Left cardiac atrium (tissue), 4 donors: ENCODE results near the gene GBF1. TPM values are rescaled to one million over a fixed set of nuclear protein-coding genes. Genes with fewer than 3 reads are reported as not detected.
"Not testable (repeated sequence)": the region's sequence is repeated elsewhere in the genome, so short reads cannot be mapped to it uniquely, and the experiment has no call there.

Experiments
- ATAC-seq, 2 donors: fragments of 200-7000 bp; cut with Tn5 transposase; one replicate each; pipeline ENCODE4 v1.9.1; 2020; ENCODE audit warnings: mild to moderate bottlenecking in 2 of 2, moderate library complexity in 2 of 2
- DNase-seq: peaks from one replicate; pipeline ENCODE4 v3.0.0-alpha.2; 2020
- intact Hi-C, 2 donors: fragments of 100-400 bp; cut with DNase I; formaldehyde crosslinking; loops; one replicate each; pipeline versions ENCODE4 v1.14.1 to v1.15.1; 2022 to 2023
- total RNA-seq, 2 donors: library from RNA; stranded (reverse); fragmentation: NEBNext Ultra II Directional; extraction: Animal tissue kit (Norgen Biotek cat#: 25700); gene quantifications; one replicate each; pipeline ENCODE4 v1.2.1, GENCODE V29; 2021
- donor health status: DM: no; HTN: yes; CAD: no.
- donor health status: DM: no; HTN: yes; CAD: no; lungs with severe emphysema.
- donor health status: DM: yes; HTN: yes; CAD: no.
- donor health status: Dilated cardiomyopathy.

Gene GBF1
- total RNA-seq, 2 donors from 2014 or later: 27.6 to 32.4 TPM

DNA sequence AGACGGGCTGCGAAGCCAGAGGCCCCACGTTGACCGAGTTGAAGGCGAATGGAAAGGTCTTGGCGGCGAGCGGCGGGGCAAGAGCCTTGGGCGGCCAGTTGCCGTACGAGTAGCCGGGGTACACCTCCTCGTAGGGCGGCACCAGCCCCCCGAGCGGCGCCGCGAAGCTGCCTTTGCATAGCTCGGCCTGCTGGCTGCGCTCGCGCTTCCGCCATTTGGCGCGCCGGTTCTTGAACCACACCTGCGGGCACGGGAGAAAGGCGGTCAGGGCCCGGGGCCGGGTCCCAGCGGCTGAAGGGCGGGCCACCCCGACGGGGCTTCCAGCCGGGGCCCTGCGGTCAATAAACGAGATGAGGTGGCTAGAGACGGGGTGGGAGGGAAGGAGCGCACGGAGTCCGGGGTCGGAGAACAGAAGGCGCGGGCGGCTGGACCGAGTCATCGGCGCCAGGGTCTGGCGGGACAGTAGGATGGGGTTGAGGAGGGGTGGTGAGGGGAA is 14.4 kb upstream of the GBF1 start:
- ATAC-seq: peak in 1 of 2 donors; percentile 2
- DNase-seq: peak; percentile 34
- intact Hi-C loops: no loop called here

DNA sequence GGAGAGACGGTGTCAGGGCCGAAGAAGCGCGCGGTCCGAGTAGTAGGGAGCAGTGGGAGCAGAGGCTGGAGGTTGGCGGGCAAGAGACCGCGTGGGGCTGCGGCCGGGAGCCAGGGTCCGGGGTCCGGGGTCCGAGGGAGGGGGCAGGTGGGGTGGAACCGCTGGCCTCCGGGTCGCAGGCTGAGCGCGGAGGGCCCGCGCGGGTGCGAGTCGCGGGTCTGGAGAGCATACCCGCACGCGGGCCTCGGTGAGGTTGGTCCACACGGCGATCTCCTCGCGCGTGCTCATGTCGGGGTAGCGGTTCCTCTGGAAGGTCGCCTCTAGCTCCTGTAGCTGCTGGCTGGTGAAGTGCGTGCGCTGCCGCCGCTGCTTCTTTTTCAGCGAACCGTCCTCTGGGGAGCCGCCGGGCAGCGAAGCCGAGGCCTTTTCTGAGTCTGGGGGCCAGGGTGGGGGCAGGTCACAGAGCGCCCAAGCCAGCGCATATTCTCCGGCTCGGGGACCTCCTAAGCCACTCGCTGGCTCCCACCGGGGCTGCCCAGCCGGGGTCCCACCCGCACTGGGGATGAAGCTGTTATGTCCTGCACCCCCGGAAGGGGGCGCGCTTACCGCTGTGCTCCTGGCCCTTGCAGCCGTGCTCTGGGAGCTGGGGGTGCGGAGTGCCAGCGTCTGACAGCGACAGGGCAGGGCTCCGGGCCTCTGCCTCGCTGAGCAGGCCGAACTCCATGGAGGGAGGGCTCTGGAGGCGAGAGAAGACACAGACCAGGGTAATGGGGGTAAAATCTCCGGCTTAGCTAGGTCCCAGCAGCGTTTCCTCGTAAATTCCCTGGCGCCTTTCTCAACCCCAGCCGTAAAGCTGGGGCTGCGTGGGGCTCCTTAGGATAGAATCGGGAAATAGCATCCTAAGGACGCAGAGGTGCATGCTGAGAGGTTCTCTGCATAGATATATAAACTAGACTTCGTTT is 13.7 kb upstream of the GBF1 start:
- peak; percentile 4 to 24 for ATAC-seq
- intact Hi-C loops: no loop called here
- peak; percentile 44 for DNase-seq

DNA sequence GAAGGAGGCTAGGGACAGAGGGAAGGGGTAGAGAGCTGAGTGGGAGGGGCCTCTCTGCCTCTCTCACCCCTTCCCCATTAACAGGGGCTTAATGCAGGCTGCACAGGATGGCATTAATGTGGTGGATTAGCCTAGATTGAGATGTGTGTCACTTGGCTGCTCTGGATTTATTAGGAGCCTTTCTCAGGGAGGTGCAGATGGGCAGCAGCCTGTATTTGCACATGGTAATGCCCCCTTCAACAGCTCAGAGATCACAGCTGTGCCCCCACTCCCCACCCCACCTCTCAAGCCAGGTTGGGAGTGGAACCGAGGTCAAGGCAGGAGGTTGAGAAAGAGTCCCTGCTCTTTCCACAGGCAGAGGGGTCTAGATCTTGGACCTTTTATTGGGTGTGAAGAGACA is 11.3 kb upstream of the GBF1 start:
- ATAC-seq (no peak), DNase-seq (no peak)
- intact Hi-C loops: no loop called here

DNA sequence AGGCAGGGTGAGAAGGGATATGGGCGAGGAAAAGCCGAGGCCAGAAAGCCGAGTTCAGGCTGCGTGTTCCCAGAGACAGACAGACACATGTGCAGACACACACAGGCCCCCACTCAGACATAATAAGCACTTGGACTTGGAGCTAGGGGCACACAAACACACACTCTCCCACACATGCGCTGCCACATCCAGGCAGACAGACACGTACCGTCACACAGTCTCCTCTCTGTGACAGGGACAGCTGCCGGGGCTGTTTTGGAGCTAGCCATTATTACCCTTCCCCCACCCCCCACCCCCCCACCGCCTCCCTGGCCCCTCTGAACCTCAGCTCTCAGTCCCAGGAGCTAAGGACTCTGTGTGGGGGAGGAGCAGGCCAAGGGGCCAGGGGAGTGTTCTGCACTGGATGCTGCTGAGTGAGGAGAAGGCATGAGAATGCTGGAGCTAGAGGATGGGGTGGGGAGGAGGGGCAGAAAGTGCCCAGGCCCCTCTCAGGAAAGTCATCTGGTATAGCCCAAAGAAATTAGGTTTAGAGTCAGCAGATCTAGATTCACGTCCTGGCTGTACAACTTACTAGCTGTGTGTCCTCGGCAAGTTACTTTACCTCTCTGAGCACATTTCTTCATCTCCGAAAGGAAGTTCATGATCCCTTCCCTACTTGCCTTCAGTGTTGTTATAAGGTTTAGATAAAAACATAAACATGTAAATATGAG is 10.3 kb upstream of the GBF1 start:
- intact Hi-C loops: no loop called here
- DNase-seq (no peak), ATAC-seq (no peak)

DNA sequence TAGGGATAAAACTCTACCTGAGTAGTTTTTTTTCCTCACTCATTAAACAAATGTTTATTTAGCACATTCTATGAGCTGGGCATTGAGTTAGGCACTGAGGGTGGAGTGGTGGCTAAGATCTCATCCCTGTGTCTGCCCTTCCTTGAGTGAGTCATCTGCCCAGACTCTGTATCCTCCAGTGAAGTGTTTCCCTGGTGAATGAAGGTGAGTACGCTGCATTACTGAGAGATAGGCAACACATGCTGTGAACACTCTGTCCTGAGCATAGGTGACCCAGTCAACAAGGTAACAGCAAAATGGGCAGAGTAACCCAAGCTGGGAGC is 9.8 kb upstream of the GBF1 start:
- intact Hi-C loops: no loop called here
- no peak for DNase-seq
- peak in 1 of 2 donors; percentile 8 for ATAC-seq

DNA sequence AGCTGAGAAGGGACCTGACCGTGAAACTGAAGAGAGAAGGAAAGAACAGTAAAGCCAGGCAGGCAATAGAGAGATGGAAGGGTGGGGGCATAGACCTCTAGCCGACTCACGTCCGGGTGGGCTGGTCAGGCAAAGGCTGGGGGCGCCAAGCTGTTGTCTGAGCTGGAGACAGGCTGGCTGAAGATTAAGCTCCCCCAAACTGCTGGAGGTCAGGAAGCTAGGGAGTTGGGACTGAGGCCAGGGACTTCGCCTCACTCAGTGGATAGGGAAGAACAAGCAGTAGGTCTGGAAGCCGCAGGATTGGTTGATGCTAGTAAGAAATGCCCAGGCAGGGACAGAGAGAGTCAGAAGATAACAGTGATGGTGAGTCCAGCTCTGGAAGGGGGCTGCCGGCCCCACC is 9.3 kb upstream of the GBF1 start:
- intact Hi-C loops: no loop called here
- ATAC-seq: no peak
- no peak for DNase-seq

DNA sequence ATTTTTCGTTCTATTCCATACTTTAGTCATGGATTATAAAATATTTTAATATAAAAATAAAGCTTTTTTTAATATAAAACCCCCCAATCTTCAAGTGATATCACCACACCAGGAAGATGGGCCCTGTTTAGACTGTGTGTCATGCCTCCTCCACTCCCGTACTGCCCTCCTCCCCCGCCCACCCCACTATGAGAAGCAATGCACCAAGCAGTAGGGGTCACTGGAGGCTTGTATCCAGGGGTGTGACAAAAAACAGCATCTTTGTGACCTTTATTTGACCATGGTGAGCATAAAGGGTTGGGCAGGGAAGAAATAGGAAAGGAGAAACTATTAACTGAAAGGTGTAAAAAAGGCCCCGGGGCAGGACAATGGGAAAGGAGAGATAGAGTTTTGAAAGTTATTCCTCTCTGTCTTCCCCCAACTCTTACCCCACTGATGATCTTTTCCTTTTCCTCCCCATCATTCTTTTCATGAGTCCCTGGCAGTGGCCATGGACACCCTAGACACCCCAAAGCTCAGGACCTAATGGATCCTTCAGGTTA is 7.5 kb upstream of the GBF1 start:
- intact Hi-C loops: no loop called here
- ATAC-seq (no peak), DNase-seq (no peak)

DNA sequence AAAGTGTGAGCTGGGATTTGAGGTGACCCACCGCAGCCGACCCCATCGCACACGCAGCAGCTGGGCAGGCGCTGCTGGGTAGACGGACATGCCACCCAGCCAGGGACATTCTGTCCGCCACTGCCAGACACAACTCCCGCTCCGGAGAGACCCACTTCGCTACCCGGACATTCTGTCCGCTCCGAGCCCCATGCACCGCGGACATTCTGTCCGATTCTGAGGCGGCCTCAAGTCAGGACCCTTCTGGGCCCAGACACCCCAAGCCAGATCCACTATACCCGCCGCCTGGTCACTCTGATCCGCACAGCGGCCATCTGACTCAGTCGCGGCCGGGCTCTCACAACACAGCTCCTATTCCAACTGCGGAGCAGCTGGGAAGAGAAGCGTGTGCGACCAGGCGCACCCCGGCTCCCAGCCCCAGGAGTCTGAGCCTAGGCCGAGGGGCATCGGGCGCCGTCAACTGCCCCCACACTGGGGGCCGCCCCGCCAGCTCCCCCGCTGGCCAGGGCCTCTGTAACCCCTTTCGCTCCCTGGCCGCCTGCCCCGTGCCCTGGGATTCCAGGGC is 4.8 kb upstream of the GBF1 start:
- ATAC-seq (peak in 1 of 2 donors; percentile 0), DNase-seq (peak; percentile 45)
- intact Hi-C loops: loop anchor here in 1 of 2 donors (10.0 kb wide), 1 partner anchor 54 kb away; no protein-coding TSS in a partner anchor

DNA sequence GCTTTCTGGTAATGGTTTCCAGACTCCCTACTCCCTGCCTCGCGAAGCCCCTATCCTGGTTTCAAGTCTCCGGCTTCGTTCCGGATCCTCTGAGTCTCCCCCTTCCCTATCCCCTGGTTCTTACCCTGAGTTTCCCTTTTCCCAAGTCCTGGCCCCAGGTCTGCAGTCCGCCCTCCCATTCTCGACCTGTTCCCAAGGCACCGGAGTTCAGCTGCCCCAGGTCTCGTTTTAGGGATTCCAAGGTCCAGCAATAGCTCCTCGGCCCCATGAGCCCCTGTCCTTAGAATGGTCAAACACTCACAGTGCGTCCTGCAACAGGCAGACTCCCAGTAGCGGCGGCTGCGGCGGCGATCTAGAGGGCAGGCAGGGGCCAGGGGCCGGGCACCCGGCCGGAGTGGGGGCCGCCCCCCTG is 4.3 kb upstream of the GBF1 start:
- DNase-seq: no peak
- peak in 1 of 2 donors; percentile 19 for ATAC-seq
- intact Hi-C loops: loop anchor here in 1 of 2 donors (10.0 kb wide), 1 partner anchor 54 kb away; no protein-coding TSS in a partner anchor

DNA sequence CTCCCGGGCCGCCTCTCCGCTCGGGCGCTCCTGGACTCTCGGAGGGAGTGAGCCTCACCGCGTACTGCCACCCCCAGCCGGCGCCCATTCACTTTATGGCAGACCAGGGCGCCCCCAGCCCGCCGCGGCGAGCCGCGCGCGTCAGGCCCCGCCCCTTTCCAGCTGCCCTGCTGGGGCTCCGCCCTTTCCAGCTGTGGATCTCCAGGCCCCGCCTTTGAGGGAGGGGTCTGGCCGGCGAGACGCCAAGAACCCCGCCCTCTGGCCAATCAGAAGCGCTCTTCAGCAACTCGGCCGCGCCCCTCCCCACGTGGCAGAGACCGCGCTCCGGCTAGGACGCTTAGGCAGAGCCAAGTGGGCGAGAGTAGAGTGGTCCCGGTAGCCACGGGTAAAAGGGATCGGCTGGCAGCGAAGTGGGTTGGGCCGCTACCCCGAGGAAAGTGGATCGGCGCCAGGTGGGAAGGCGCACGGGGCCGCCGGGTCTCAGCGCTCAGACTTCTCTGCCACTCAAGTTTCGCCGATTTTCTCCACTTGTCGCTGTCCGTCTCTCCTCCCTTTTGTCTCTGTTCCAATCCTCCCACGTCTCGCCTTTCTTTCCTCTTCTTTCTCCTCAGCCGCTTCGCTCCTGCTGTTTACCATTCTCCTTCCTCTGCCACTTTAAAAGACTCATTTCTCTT is 3.8 kb upstream of the GBF1 start, which contains the start of gene PITX3:
PITX3 (minus strand) TSS at position 69 of the 674 bp plus-strand sequence. CDS start 9,432 bp downstream, outside the sequence.
- peak; percentile 94 for DNase-seq
- peak; percentile 77 to 85 for ATAC-seq
- intact Hi-C loops: loop anchor here in 1 of 2 donors (10.0 kb wide), 1 partner anchor 53 kb away; no protein-coding TSS in a partner anchor

DNA sequence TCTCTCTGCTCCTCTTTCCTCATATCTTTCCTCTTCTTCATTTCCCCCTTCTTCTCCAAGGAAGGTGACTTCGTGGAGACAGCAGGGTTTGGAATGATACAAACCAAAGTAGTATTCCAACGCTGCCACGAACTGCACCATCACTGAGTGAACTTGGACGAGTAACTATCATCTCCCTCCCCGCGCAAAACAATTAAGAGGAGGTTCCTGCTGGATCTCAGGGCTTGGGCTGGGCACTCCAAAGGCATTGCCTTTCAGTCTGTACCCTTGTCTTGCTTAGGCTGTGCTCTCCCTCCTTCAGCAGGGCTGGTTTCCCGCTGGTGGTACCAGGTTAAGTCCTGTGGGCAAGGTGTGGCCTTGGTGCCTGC is 3.2 kb upstream of the GBF1 start:
- ATAC-seq (no peak), DNase-seq (no peak)
- intact Hi-C loops: loop anchor here in 1 of 2 donors (10.0 kb wide), 1 partner anchor 53 kb away; no protein-coding TSS in a partner anchor

DNA sequence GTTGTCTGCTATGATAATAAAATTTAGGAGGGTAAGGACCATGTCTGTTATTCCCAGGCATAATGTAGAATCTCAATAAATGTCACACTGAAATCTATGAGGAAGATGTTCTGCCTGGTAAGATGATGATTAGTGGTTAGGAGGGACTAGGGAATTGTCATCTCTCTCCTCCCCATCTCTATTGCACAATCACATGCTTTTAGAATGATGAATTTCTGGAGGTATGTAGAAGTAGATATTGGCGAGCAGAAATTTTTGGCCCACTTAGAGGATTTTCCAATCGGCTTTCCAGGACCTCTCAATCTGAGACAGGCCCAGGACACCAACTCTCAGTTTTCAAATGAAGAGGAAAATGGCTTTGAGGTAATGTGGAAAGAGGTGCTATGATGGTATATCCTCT is 2.0 kb upstream of the GBF1 start:
- DNase-seq: no peak
- no peak for ATAC-seq
- intact Hi-C loops: loop anchor here in 1 of 2 donors (10.0 kb wide), 1 partner anchor 51 kb away; no protein-coding TSS in a partner anchor

DNA sequence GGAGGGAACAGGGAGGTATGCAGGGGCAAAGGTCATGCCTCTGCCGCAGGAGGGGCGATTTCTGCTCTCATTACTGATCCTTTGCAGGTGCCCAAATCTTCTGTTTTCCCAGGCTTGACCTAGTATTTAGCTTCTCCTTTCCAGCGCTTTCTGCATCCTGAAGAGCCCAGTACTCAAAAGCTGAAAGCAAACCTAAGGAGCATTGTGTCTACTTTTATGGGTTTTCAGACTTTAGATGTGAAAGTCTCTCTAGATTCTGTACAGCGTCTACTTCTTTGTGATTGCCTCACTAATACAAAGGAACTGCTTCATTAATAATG is 560 bp downstream of the GBF1 start:
- intact Hi-C loops: loop anchor here in 1 of 2 donors (10.0 kb wide), 1 partner anchor 49 kb away; no protein-coding TSS in a partner anchor
- DNase-seq (no peak), ATAC-seq (peak in 1 of 2 donors; percentile 0)

DNA sequence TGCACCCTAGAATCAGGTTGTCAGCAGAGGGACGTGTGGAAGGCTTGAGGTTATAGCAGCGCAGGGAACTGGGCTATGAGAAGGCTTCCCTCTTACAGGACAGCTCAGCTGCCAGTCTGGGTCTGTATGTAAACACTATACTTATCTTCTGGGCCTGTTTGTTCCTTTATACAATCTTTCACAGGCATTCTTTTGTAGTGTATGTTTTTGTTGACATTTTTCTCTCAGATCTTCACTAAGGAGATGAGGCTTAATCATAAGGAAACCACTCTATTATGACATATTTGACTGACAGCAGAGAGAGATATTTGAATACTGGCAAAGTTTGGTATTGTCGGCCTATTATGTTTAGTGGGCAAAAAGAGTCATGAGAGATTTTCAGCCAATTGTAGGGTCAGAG is 929 bp downstream of the GBF1 start:
- no peak for ATAC-seq
- intact Hi-C loops: loop anchor here in 1 of 2 donors (10.0 kb wide), 1 partner anchor 49 kb away; no protein-coding TSS in a partner anchor
- DNase-seq: no peak

DNA sequence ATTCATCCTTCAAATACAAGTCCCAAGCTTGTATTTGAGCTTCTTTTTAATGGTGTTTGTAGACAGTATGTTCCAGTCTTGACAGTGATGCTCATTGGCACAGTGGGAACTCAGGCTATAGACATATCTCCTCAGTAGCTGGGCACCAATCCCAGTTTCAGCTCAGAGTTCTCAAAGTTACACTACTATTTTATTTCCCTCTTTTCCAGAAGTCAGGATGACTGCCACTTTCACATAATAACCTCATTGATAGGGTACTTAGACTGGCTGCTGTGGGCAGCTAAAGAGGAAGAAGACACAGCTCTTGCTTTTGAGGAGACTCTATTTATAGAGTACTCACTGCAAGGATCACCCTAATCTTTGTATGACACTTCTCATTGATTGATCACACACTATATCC is 2.4 kb downstream of the GBF1 start:
- intact Hi-C loops: loop anchor here in 1 of 2 donors (10.0 kb wide), 1 partner anchor 47 kb away; no protein-coding TSS in a partner anchor
- ATAC-seq (no peak), DNase-seq (no peak)

DNA sequence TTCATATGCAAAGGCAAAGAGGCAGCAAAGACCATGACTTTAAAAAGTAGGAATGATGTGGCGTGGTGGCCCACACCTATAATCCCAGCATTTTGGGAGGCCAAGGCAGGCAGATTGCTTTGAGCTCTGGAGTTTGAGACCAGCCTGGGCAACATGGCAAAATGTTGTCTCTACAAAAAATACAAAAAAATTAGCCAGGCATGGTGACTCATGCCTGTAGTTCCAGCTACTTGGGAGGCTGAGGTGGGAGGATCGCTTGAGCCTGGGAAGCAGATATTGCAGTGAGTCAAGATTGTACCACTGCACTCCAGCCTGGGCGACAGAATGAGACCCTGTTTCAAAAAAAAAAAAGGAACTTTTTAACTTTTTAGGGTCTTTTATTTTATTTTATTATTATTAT is 7.2 kb downstream of the GBF1 start:
- intact Hi-C loops, DNase-seq, ATAC-seq: not testable (repeated sequence)

DNA sequence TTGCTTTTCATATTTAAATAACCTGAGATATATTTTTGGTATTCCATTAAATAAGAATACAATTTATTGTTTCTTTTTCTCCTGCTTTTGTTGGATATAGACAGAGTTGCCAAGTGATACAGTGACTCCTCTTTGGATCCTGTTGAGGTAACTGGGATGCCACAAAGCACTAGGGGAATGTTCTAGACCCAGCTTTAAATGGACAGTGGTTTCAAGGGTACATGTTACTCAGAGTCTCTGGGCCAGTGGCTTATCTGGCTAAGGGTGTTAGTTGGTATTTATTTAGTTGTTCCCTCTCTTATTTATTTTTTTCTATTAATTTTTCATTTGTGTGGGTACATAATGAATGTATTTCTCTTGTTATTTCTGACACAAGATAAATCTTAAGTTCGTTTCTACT is 9.1 kb downstream of the GBF1 start:
- DNase-seq (no peak), ATAC-seq (no peak)
- intact Hi-C loops: no loop called here

DNA sequence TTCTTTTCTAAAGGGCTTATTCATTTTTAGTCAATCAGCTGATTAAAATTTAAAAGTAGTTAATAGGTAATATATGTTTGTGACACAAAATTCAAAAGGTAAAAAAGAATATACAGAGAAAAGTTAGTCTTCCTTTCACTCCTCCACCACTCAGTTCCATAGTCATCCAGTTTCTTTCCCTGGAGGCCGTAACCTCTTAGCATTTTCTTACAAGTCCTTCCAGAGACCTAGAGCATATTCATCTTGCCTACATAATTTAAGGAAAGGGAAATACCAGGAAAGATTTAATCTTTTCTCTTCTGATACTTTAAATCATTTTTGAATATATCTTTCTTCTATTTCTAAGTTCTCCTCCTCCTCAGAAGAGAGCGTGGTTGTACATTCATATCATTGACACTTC is 10.1 kb downstream of the GBF1 start:
- DNase-seq: no peak
- no peak for ATAC-seq
- intact Hi-C loops: no loop called here

DNA sequence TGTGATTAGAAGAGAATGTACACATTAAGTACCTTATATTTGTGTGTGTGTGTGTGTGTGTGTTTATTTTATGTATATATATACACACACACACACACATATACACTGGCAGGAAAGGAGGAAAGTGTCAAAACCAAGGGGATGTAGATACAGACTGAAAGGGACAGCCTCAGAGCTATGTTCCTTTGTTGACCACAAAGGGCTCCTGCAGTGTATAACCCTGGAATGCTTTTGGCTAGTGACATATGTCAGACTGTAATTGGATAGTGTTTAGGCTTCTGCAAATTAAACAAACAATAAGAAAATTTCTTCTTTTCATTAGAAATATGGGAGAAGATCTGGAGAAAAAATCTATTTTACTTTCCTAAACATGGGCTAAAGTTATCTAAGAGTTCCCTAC is 15.9 kb downstream of the GBF1 start:
- ATAC-seq: no peak

More for the DNA sequence above, 15.9 kb downstream of the GBF1 start:
- no peak for DNase-seq
- intact Hi-C loops: no loop called here
